ENCODE data around the gene SNCG.
"Not testable (repeated sequence)": the region's sequence is repeated elsewhere in the genome, so short reads cannot be mapped to it uniquely, and the experiment has no call there.

Gene SNCG

GRCh38 chr10:86981716-86982115 is 23.3 kb downstream of the SNCG start:
- H3K4me3 ChIP-seq (ENCODE audit: low read depth, low read length): no peak overlapping the region
- TF ChIP-seq CTCF (IDR thresholded peaks at IDR 0.05; ENCODE audit: insufficient read depth, low read depth, low read length, missing control alignments): no peak
- no peak for DNase-seq (ENCODE audit: low read depth)

- DNase-seq (ENCODE audit: low read depth); H3K4me3 ChIP-seq (ENCODE audit: low read depth, low read length): not testable (repeated sequence)
Measured at GRCh38 chr10:86984498-86984897, 26.1 kb downstream of the SNCG start.

GRCh38 chr10:86988520-86988919 is 30.1 kb downstream of the SNCG start:
- no peak for TF ChIP-seq CTCF (IDR thresholded peaks at IDR 0.05; ENCODE audit: insufficient read depth, low read depth, low read length, missing control alignments)
- DNase-seq (ENCODE audit: low read depth): no peak
- H3K4me3 ChIP-seq (ENCODE audit: low read depth, low read length): no peak overlapping the region

- DNase-seq (ENCODE audit: low read depth); H3K4me3 ChIP-seq (ENCODE audit: low read depth, low read length): not testable (repeated sequence)
Measured at GRCh38 chr10:86991362-86991761, 33.0 kb downstream of the SNCG start.

- DNase-seq (ENCODE audit: low read depth): no peak
- H3K4me3 ChIP-seq (ENCODE audit: low read depth, low read length): no peak overlapping the region
- TF ChIP-seq CTCF (IDR thresholded peaks at IDR 0.05; ENCODE audit: insufficient read depth, low read depth, low read length, missing control alignments): no peak
Measured at GRCh38 chr10:86992456-86992855, 34.1 kb downstream of the SNCG start.

- H3K4me3 ChIP-seq (ENCODE audit: low read depth, low read length): no peak overlapping the region
- no peak for DNase-seq (ENCODE audit: low read depth)
Measured at GRCh38 chr10:86992929-86993328, 34.5 kb downstream of the SNCG start.

GRCh38 chr10:86999802-87000403 is 41.5 kb downstream of the SNCG start:
- not testable (repeated sequence) for H3K4me3 ChIP-seq (ENCODE audit: low read depth, low read length); DNase-seq (ENCODE audit: low read depth)

More at GRCh38 chr10:86992929-86993328, 34.5 kb downstream of the SNCG start:
- no peak for TF ChIP-seq CTCF (IDR thresholded peaks at IDR 0.05; ENCODE audit: insufficient read depth, low read depth, low read length, missing control alignments)

GRCh38 chr10:87000491-87000890 is 42.1 kb downstream of the SNCG start:
- no peak overlapping the region for H3K4me3 ChIP-seq (ENCODE audit: low read depth, low read length)
- DNase-seq (ENCODE audit: low read depth): no peak
- no peak for TF ChIP-seq CTCF (IDR thresholded peaks at IDR 0.05; ENCODE audit: insufficient read depth, low read depth, low read length, missing control alignments)

GRCh38 chr10:87007124-87007523 is 48.7 kb downstream of the SNCG start:
- H3K4me3 ChIP-seq (ENCODE audit: low read depth, low read length); DNase-seq (ENCODE audit: low read depth): not testable (repeated sequence)

GRCh38 chr10:87007674-87008073 is 49.3 kb downstream of the SNCG start:
- not testable (repeated sequence) for H3K4me3 ChIP-seq (ENCODE audit: low read depth, low read length); DNase-seq (ENCODE audit: low read depth)

- not testable (repeated sequence) for DNase-seq (ENCODE audit: low read depth); H3K4me3 ChIP-seq (ENCODE audit: low read depth, low read length)
Measured at GRCh38 chr10:87008303-87008702, 49.9 kb downstream of the SNCG start.

- DNase-seq (ENCODE audit: low read depth); H3K4me3 ChIP-seq (ENCODE audit: low read depth, low read length): not testable (repeated sequence)
Measured at GRCh38 chr10:87009134-87009696, 50.8 kb downstream of the SNCG start.

Data from GM12865 (cell line).